Smooth muscle cell (in vitro differentiated cells): ENCODE measurements around the gene TBC1D3B. TPM values are rescaled to one million over a fixed set of nuclear protein-coding genes. Genes with fewer than 3 reads are reported as not detected.

Experiments
- DNase-seq: peaks from one replicate; lab custom pipeline; 2025; ENCODE audit not compliant: unreplicated experiment; lab: John Stamatoyannopoulos, UW
- H2AFZ ChIP-seq: fragments of 200-600 bp; sonication (generic); 2 replicates; pipeline ENCODE4 v1.6.0; 2016; ENCODE audit warnings: antibody characterized with exemption, low read depth, mild to moderate bottlenecking
- H3F3A ChIP-seq: fragments of 200-600 bp; sonication (generic); 2 replicates; pipeline ENCODE4 v1.6.0; 2017; ENCODE audit warnings: antibody characterized with exemption, low read depth
- H3K27ac ChIP-seq: fragments of 200-600 bp; sonication (generic); 2 replicates; pipeline ENCODE4 v1.5.1; 2016; ENCODE audit warnings: low read depth, mild to moderate bottlenecking
- H3K27me3 ChIP-seq: fragments of 200-600 bp; sonication (generic); 2 replicates; pipeline ENCODE4 v1.6.1; 2016; ENCODE audit warnings: low read depth, mild to moderate bottlenecking
- H3K36me3 ChIP-seq: fragments of 200-600 bp; sonication (generic); 2 replicates; pipeline ENCODE4 v1.5.1; 2016; ENCODE audit warnings: low read depth
- H3K4me1 ChIP-seq: fragments of 200-600 bp; sonication (generic); 2 replicates; pipeline ENCODE4 v1.5.1; 2016; ENCODE audit warnings: low read depth
- H3K4me2 ChIP-seq: fragments of 200-600 bp; sonication (generic); 2 replicates; pipeline ENCODE4 v1.6.0; 2016; ENCODE audit warnings: mild to moderate bottlenecking
- H3K4me3 ChIP-seq: fragments of 200-600 bp; sonication (generic); 2 replicates; pipeline ENCODE4 v1.5.1; 2016; ENCODE audit warnings: mild to moderate bottlenecking
- H3K79me2 ChIP-seq: fragments of 200-600 bp; sonication (generic); 2 replicates; pipeline ENCODE4 v1.6.0; 2016; ENCODE audit warnings: low read depth, mild to moderate bottlenecking
- H3K9ac ChIP-seq: fragments of 200-600 bp; sonication (generic); 2 replicates; pipeline ENCODE4 v1.6.0; 2016; ENCODE audit warnings: low read depth
- H3K9me3 ChIP-seq: fragments of 200-600 bp; sonication (generic); replicated peaks from 2 replicates; pipeline ENCODE4 v1.5.1; 2016; ENCODE audit warnings: low read depth
- H4K20me1 ChIP-seq: fragments of 200-600 bp; sonication (generic); 2 replicates; pipeline ENCODE4 v1.6.0; 2016; ENCODE audit warnings: low read depth
- WGBS: methylation state at CpG from one replicate; pipeline ENCODE4 v1.1.7; 2016; ENCODE audit warnings: low lambda C conversion rate; 5-methylcytosine and 5-hydroxymethylcytosine counted together
- polyA plus RNA-seq: library from polyadenylated mRNA; unstranded; fragments of >200 nt; fragmentation: Nextera tagmentation; extraction: Ambion mirVana; gene quantifications from 2 replicates; pipeline ENCODE4 v1.2.1, GENCODE V29; 2016
- total RNA-seq: library from RNA; depleted of rRNA; stranded (reverse); fragments of >200 nt; gene quantifications from 2 replicates; pipeline ENCODE4 v1.2.3, GENCODE V29; 2014
- TF ChIP-seq, protein P1 (sequence below): fragments of 200-600 bp; sonication (generic); IDR thresholded peaks from 2 replicates; pipeline ENCODE4 v1.5.1; 2017; ENCODE audit warnings: borderline replicate concordance, mild to moderate bottlenecking, antibody characterized with exemption; ENCODE audit not compliant: insufficient read depth, poor library complexity, severe bottlenecking

The TBC1D3B gene
- total and polyA plus RNA-seq, 2 experiments from 2014 or later = 1.4 TPM; not detected in 1

DNA sequence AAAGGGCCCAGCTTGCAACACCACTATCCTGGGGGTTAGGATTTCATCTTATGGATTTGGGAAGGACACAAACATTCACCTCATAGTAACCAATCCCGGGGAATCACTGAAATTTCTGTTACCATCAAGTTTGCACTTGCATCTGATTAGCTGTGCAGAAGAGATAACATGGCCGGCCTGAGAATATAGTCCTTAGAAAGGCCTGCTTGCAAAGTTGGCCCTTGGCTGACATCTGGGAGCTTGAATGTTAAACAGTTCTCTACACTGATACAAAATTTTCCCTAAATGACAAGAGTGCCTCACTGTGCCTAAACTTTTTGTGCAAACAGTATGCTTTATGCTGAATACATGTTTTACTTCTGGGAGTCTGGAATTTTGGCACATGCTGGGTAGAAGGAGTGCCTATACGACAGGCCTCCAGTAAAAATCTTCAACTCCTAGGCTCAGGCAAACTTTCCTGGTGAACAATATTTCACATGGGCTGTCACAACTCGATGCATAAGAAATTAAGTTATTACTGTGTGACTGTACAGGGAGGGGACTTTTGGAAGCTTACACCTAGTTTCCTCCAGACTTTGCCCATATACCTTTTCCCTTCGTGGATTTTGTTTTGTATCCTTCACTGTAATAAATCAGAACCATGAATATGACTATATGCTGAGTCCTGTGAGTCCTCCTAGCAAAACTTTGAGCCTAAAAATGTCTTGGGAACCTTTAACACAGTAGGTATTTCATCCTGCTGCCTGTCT is 31.3 kb downstream of the TBC1D3B start:
- Histone ChIP-seq H3K27ac (no peak overlapping the region), H3K27me3 (peaks cover 37% of the 10 kb centered on the region), H2AFZ (no peak overlapping the region), H3K79me2 (no peaks in the 10 kb centered on the region), H3K36me3 (no peaks in the 10 kb centered on the region), H3K4me3 (no peak overlapping the region), H4K20me1 (no peaks in the 10 kb centered on the region), H3K9me3 (no peaks in the 10 kb centered on the region), H3F3A (no peaks in the 10 kb centered on the region), H3K4me2 (no peak overlapping the region), H3K4me1 (no peaks in the 10 kb centered on the region), H3K9ac (no peak overlapping the region)
- DNase-seq = no peak
- 85% methylated on average over 5 of the region's 5 CpGs for WGBS
- TF ChIP-seq, protein P1, sequence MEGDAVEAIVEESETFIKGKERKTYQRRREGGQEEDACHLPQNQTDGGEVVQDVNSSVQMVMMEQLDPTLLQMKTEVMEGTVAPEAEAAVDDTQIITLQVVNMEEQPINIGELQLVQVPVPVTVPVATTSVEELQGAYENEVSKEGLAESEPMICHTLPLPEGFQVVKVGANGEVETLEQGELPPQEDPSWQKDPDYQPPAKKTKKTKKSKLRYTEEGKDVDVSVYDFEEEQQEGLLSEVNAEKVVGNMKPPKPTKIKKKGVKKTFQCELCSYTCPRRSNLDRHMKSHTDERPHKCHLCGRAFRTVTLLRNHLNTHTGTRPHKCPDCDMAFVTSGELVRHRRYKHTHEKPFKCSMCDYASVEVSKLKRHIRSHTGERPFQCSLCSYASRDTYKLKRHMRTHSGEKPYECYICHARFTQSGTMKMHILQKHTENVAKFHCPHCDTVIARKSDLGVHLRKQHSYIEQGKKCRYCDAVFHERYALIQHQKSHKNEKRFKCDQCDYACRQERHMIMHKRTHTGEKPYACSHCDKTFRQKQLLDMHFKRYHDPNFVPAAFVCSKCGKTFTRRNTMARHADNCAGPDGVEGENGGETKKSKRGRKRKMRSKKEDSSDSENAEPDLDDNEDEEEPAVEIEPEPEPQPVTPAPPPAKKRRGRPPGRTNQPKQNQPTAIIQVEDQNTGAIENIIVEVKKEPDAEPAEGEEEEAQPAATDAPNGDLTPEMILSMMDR = no peak

DNA sequence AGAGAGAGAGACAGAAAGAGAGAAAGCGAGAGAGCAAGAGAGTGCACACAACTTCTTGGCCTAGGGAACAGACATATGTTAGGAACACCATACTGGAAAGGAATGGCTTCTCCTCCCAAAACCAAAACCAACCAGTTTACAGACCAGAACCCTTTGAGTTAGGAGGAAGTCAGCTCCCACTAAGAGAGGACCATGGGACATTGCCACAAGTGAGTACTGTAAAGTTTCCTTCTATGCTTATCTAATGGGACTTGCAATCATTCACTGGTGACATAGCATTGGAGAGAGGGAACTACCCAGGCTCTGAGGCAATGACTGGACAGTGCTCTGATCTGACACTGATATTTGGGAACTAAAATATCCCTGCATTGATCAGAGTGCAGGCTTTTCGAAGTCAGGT is 32.4 kb downstream of the TBC1D3B start:
- 100% methylated on average over 2 of the region's 2 CpGs for WGBS
- Histone ChIP-seq H2AFZ (no peak overlapping the region), H3K4me2 (no peak overlapping the region), H3K27ac (no peak overlapping the region), H3F3A (no peaks in the 10 kb centered on the region), H3K79me2 (no peaks in the 10 kb centered on the region), H3K9me3 (no peaks in the 10 kb centered on the region), H3K9ac (no peak overlapping the region), H3K27me3 (peaks cover 37% of the 10 kb centered on the region), H4K20me1 (no peaks in the 10 kb centered on the region), H3K4me3 (no peak overlapping the region), H3K36me3 (no peaks in the 10 kb centered on the region), H3K4me1 (no peaks in the 10 kb centered on the region)
- TF ChIP-seq, protein P1 = no peak
- no peak for DNase-seq

DNA sequence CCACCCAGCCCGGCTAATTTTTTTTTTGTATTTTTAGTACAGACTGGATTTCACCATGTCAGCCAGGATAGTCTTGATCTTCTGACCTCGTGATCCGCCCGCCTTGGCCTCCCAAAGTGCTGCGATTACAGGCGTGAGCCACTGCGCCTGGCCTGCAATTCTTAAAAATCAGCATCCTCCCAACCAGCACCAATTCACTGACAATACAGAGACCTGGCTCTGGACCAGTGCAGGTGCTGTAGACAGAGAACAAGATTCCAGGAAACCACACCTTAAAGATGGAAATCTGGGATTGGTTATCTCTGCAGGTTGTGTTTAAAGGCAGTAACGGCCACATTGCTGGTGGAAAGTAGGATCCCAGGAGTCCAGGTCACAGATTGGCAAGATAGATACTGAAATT is 33.6 kb downstream of the TBC1D3B start:
- 93% methylated on average over 8 of the region's 8 CpGs for WGBS
- Histone ChIP-seq H2AFZ (no peak overlapping the region), H3K9me3 (no peaks in the 10 kb centered on the region), H4K20me1 (no peaks in the 10 kb centered on the region), H3K4me2 (no peak overlapping the region), H3K36me3 (no peaks in the 10 kb centered on the region), H3K9ac (no peak overlapping the region), H3K27ac (no peak overlapping the region), H3K79me2 (no peaks in the 10 kb centered on the region), H3F3A (no peaks in the 10 kb centered on the region), H3K27me3 (peaks cover 40% of the 10 kb centered on the region), H3K4me1 (no peaks in the 10 kb centered on the region), H3K4me3 (no peak overlapping the region)
- no peak for DNase-seq
- TF ChIP-seq, protein P1 = no peak

DNA sequence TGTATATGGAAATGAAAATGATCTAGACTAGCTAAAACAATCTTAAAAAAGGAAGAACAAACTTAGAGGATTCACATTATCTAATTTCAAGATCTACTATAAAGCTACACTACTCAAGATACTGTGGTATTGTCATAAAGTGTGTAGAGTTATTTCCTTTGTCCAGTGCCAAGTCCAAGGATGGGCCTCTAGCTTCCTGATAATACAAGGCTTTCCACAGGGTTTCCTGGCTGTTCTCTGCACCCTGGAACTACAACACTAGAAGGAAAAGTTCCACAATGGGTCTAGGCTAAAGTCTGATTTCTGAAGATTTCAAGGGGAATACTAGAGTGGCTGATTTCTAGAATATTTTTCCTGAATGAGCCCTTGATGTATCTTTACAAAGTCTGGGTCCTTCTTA is 34.2 kb downstream of the TBC1D3B start:
- no peak for DNase-seq
- TF ChIP-seq, protein P1 = no peak
- H3K4me2 ChIP-seq = no peak overlapping the region
- H3K36me3 ChIP-seq = no peaks in the 10 kb centered on the region
- no peaks in the 10 kb centered on the region for H3K9me3 ChIP-seq
- H3F3A ChIP-seq = no peaks in the 10 kb centered on the region
- H3K9ac ChIP-seq = no peak overlapping the region
- peaks cover 45% of the 10 kb centered on the region for H3K27me3 ChIP-seq
- no peak overlapping the region for H3K4me3 ChIP-seq
- H3K4me1 ChIP-seq = no peaks in the 10 kb centered on the region
- no peak overlapping the region for H3K27ac ChIP-seq
- no peaks in the 10 kb centered on the region for H4K20me1 ChIP-seq
- no peaks in the 10 kb centered on the region for H3K79me2 ChIP-seq
- no peak overlapping the region for H2AFZ ChIP-seq
